ENCODE results near the gene LRRC18. TPM values are rescaled to one million over a fixed set of nuclear protein-coding genes. Genes with fewer than 3 reads are reported as not detected.

LRRC18 gene
- total RNA-seq, 1 donor from 2014 or later: not detected

GRCh38 chr10:48880016-48880705 is 59.5 kb downstream of the LRRC18 start:
- DNase-seq (ENCODE audit: low spot score): no peak

- DNase-seq (ENCODE audit: low spot score): no peak
Measured at GRCh38 chr10:48879451-48879850, 60.2 kb downstream of the LRRC18 start.

GRCh38 chr10:48878091-48878490 is 61.5 kb downstream of the LRRC18 start:
- DNase-seq (ENCODE audit: low spot score): no peak

- DNase-seq (ENCODE audit: low spot score): no peak
Measured at GRCh38 chr10:48872234-48872633, 67.4 kb downstream of the LRRC18 start.

Other genes with a start within 250 kb of the LRRC18 start
- gene VSTM4, start 175.7 kb upstream of the LRRC18 start, total RNA-seq: 16.0 TPM
- not detected for gene FAM170B, start 194.2 kb upstream of the LRRC18 start, total RNA-seq
- 26.6 TPM for gene TMEM273, start 248.6 kb upstream of the LRRC18 start, total RNA-seq

Data from ureter (tissue), 1 donor.